PC-3 (cell line): ENCODE results near the gene MAP3K5. TPM values are rescaled to one million over a fixed set of nuclear protein-coding genes. Genes with fewer than 3 reads are reported as not detected.
A peak's percentile ranks its signal among the peaks of the same experiment; 100 is the strongest.

Experiments used
- ATAC-seq: fragments of 200-7000 bp; cut with Tn5 transposase; 2 replicates; pipeline ENCODE4 v1.9.1; 2020; ENCODE audit warnings: mild to moderate bottlenecking, moderate library complexity
- BruUV-seq: library from RNA; stranded (reverse); fragments of 400-500 nt; replicated peaks from 2 replicates; lab custom pipeline; 2021; lab: Mats Ljungman, UMichigan
- CTCF ChIA-PET: fragments of 300-600 bp; sonication (Branson Sonifier 250); formaldehyde crosslinking; loops from one replicate; lab custom pipeline; 2022; ENCODE audit warnings: antibody characterized with exemption; lab: Charles Lee
- POLR2A ChIA-PET: fragments of 300-600 bp; sonication (Branson Sonifier 250); formaldehyde crosslinking; loops from one replicate; lab custom pipeline; 2022; ENCODE audit warnings: antibody characterized with exemption; ENCODE audit not compliant: unreplicated experiment; lab: Charles Lee
- DNase-seq: peaks from one replicate; pipeline ENCODE4 v3.0.0-alpha.2; 2015
- H2AFZ ChIP-seq: fragments of 300-600 bp; sonication (generic); 2 replicates; pipeline ENCODE4 v1.6.0; 2016; ENCODE audit warnings: antibody characterized with exemption, low read length
- H3F3A ChIP-seq: fragments of 300-600 bp; sonication (generic); one replicate; pipeline ENCODE4 v1.6.0; 2017; ENCODE audit warnings: antibody characterized with exemption, low read length, control low read depth, mild to moderate bottlenecking; ENCODE audit not compliant: unreplicated experiment
- H3K27ac ChIP-seq: fragments of 300-600 bp; sonication (generic); 2 replicates; pipeline ENCODE4 v1.5.1; 2016; ENCODE audit warnings: mild to moderate bottlenecking, low read length
- H3K27me3 ChIP-seq: fragments of 300-600 bp; sonication (generic); 2 replicates; pipeline ENCODE4 v1.6.1; 2016; ENCODE audit warnings: low read length, mixed read lengths
- H3K36me3 ChIP-seq: fragments of 300-600 bp; sonication (generic); 2 replicates; pipeline ENCODE4 v1.6.1; 2016; ENCODE audit warnings: low read depth, mixed run types, low read length, mixed read lengths
- H3K4me1 ChIP-seq: fragments of 300-600 bp; sonication (generic); 2 replicates; pipeline ENCODE4 v1.5.1; 2016; ENCODE audit warnings: low read length; ENCODE audit not compliant: insufficient read depth
- H3K4me2 ChIP-seq: fragments of 300-600 bp; sonication (generic); 2 replicates; pipeline ENCODE4 v1.6.0; 2016; ENCODE audit warnings: low read length
- H3K4me3 ChIP-seq: fragments of 300-600 bp; sonication (generic); 2 replicates; pipeline ENCODE4 v1.5.1; 2016; ENCODE audit warnings: mild to moderate bottlenecking, low read length, mixed read lengths
- H3K79me2 ChIP-seq: fragments of 300-600 bp; sonication (generic); 2 replicates; pipeline ENCODE4 v1.6.1; 2017; ENCODE audit warnings: low read length, mixed read lengths
- H3K9ac ChIP-seq: fragments of 300-600 bp; sonication (generic); 2 replicates; pipeline ENCODE4 v1.6.0; 2016; ENCODE audit warnings: mild to moderate bottlenecking, low read length
- H3K9me2 ChIP-seq: fragments of 300-600 bp; sonication (generic); replicated peaks from 2 replicates; pipeline ENCODE4 v1.6.1; 2016; ENCODE audit warnings: mixed run types, low read length, mixed read lengths
- H3K9me3 ChIP-seq: fragments of 300-600 bp; sonication (generic); 2 replicates; pipeline ENCODE4 v1.6.1; 2016; ENCODE audit warnings: low read length, mixed read lengths
- H4K20me1 ChIP-seq: fragments of 300-600 bp; sonication (generic); 2 replicates; pipeline ENCODE4 v1.6.1; 2016; ENCODE audit warnings: low read length, mixed read lengths
- CTCF ChIP-seq: fragments of 300-600 bp; sonication (generic); conservative IDR thresholded peaks from 2 replicates; pipeline ENCODE4 v1.5.1; 2017; ENCODE audit warnings: antibody characterized with exemption, low read depth, mild to moderate bottlenecking, low read length
- EZH2 ChIP-seq: fragments of 300-600 bp; sonication (generic); IDR thresholded peaks from one replicate; pipeline ENCODE4 v1.6.1; 2017; ENCODE audit warnings: antibody characterized with exemption, mild to moderate bottlenecking, low read length; ENCODE audit not compliant: unreplicated experiment
- EZH2phosphoT487 ChIP-seq: fragments of 300-600 bp; sonication (generic); IDR thresholded peaks from 2 replicates; pipeline ENCODE4 v1.6.1; 2018; ENCODE audit warnings: mild to moderate bottlenecking, antibody characterized with exemption, low read length, borderline replicate concordance
- intact Hi-C: fragments of 100-400 bp; cut with micrococcal nuclease; formaldehyde crosslinking; loops from 2 replicates; pipeline ENCODE4 v1.9.0; 2023
- total RNA-seq: library from RNA; depleted of rRNA; stranded (reverse); fragments of >200 nt; gene quantifications from 2 replicates; pipeline ENCODE4 v1.2.3, GENCODE V29; 2014

The MAP3K5 gene
- total RNA-seq, 1 experiment from 2014 or later = 4.3 TPM

- peaks cover 10% of the 10 kb centered on the region for H3K4me1 ChIP-seq
- H3K27ac ChIP-seq = no peak overlapping the region
- ATAC-seq (no peak), DNase-seq (peak; percentile 43)
- no TSS peak for BruUV-seq
- intact Hi-C loops = no loop called here
- no peak for TF ChIP-seq CTCF
- TF ChIP-seq EZH2 = no peak
- no peak for TF ChIP-seq EZH2phosphoT487
- H3K79me2 ChIP-seq = no peaks in the 10 kb centered on the region
- no peaks in the 10 kb centered on the region for H4K20me1 ChIP-seq
- no peak overlapping the region for H3K4me3 ChIP-seq
- no peaks in the 10 kb centered on the region for H3K9me2 ChIP-seq
- no peaks in the 10 kb centered on the region for H3K9me3 ChIP-seq
- no peaks in the 10 kb centered on the region for H3F3A ChIP-seq
- H3K4me2 ChIP-seq = no peak overlapping the region
- H3K9ac ChIP-seq = no peak overlapping the region
- no peaks in the 10 kb centered on the region for H3K27me3 ChIP-seq
- H3K36me3 ChIP-seq = no peaks in the 10 kb centered on the region
- POLR2A ChIA-PET = no interaction called here
- CTCF ChIA-PET = no interaction called here
- no peak overlapping the region for H2AFZ ChIP-seq
These were observed 17.8 kb downstream of the MAP3K5 start for GRCh38 chr6:136774228-136775041.

- Histone ChIP-seq H2AFZ (no peak overlapping the region), H3K4me1 (peaks cover 10% of the 10 kb centered on the region), H3K27me3 (no peaks in the 10 kb centered on the region), H3K36me3 (no peaks in the 10 kb centered on the region), H3K79me2 (no peaks in the 10 kb centered on the region), H3K9me3 (no peaks in the 10 kb centered on the region), H3K4me3 (no peak overlapping the region), H4K20me1 (no peaks in the 10 kb centered on the region), H3K4me2 (no peak overlapping the region), H3K27ac (no peak overlapping the region), H3F3A (no peaks in the 10 kb centered on the region), H3K9me2 (no peaks in the 10 kb centered on the region), H3K9ac (no peak overlapping the region)
- CTCF ChIA-PET = no interaction called here
- intact Hi-C loops = no loop called here
- no peak for TF ChIP-seq CTCF
- no peak for TF ChIP-seq EZH2
- no peak for TF ChIP-seq EZH2phosphoT487
- POLR2A ChIA-PET = no interaction called here
- no peak for ATAC-seq
- no TSS peak for BruUV-seq
- no peak for DNase-seq
These were observed 18.8 kb downstream of the MAP3K5 start for GRCh38 chr6:136773473-136773796.
